GM21423 (cell line): Measurements from ENCODE around the gene SLC39A3.
A peak's percentile ranks its signal among the peaks of the same experiment; 100 is the strongest.

Experiments
- ATAC-seq: cut with Tn5 transposase; IDR thresholded peaks from one replicate; pipeline ENCODE4 v1.9.1; 2021; ENCODE audit warnings: mild to moderate bottlenecking, moderate library complexity; ENCODE audit not compliant: unreplicated experiment

SLC39A3 gene

GRCh38 chr19:2706251-2706650 is 33.6 kb downstream of the SLC39A3 start:
- no peak for ATAC-seq

- no peak for ATAC-seq
These were observed 36.1 kb downstream of the SLC39A3 start for GRCh38 chr19:2703691-2704216.

- ATAC-seq, result no peak
These were observed 36.8 kb downstream of the SLC39A3 start for GRCh38 chr19:2703077-2703437.

- peak; percentile 76 for ATAC-seq
These were observed 37.4 kb downstream of the SLC39A3 start, which contains the start of gene GNG7 for GRCh38 chr19:2702170-2703076. GNG7 (minus strand) TSS chr19:2702694; CDS start chr19:2520688, 182,006 bp downstream.

- ATAC-seq, result no peak
These were observed 38.3 kb downstream of the SLC39A3 start for GRCh38 chr19:2701361-2702169.

- no peak for ATAC-seq
These were observed 39.0 kb downstream of the SLC39A3 start for GRCh38 chr19:2700660-2701360.

GRCh38 chr19:2699413-2700140 is 40.2 kb downstream of the SLC39A3 start:
- ATAC-seq, result no peak

- ATAC-seq, result no peak
These were observed 45.6 kb downstream of the SLC39A3 start for GRCh38 chr19:2694196-2694595.

- no peak for ATAC-seq
These were observed 46.2 kb downstream of the SLC39A3 start for GRCh38 chr19:2693492-2694160.

GRCh38 chr19:2691951-2692350 is 47.9 kb downstream of the SLC39A3 start:
- no peak for ATAC-seq

GRCh38 chr19:2690856-2691255 is 49.0 kb downstream of the SLC39A3 start:
- no peak for ATAC-seq

GRCh38 chr19:2686360-2686759 is 53.5 kb downstream of the SLC39A3 start:
- ATAC-seq, result no peak

- ATAC-seq, result no peak
These were observed 54.6 kb downstream of the SLC39A3 start for GRCh38 chr19:2685204-2685704.

- ATAC-seq, result no peak
These were observed 56.3 kb downstream of the SLC39A3 start for GRCh38 chr19:2683430-2684003.
